HEK293T (cell line): ENCODE results near the gene CFAP58.
"Not testable (repeated sequence)": the region's sequence is repeated elsewhere in the genome, so short reads cannot be mapped to it uniquely, and the experiment has no call there.

Source experiments
- CTCF ChIA-PET: fragments of 350-600 bp; formaldehyde crosslinking; extraction: SDS; loops from one replicate; lab custom pipeline; 2021; ENCODE audit warnings: antibody characterized with exemption, inconsistent platforms; lab: Yijun Ruan, JAX
- POLR2A ChIA-PET: fragments of 350-600 bp; formaldehyde crosslinking; extraction: SDS; loops from one replicate; lab custom pipeline; 2020; ENCODE audit warnings: antibody characterized with exemption, inconsistent platforms; lab: Yijun Ruan, JAX
- DNase-seq: peaks from one replicate; pipeline ENCODE4 v3.0.0; 2012; ENCODE audit warnings: mixed read lengths; ENCODE audit errors: extremely low spot score
- ARNT ChIP-seq: fragments of 450-650 bp; IDR thresholded peaks from 2 replicates; pipeline ENCODE4 v1.6.1; 2017; ENCODE audit warnings: mild to moderate bottlenecking
- BHLHE40 ChIP-seq: fragments of 450-650 bp; IDR thresholded peaks from 2 replicates; pipeline ENCODE4 v1.6.1; 2016; ENCODE audit warnings: mild to moderate bottlenecking, moderate library complexity, borderline replicate concordance
- CTBP1 ChIP-seq: fragments of 450-650 bp; IDR thresholded peaks from 2 replicates; pipeline ENCODE4 v1.6.1; 2016; ENCODE audit warnings: borderline replicate concordance
- ELF4 ChIP-seq: fragments of 450-650 bp; IDR thresholded peaks from 2 replicates; pipeline ENCODE4 v1.6.1; 2017; ENCODE audit warnings: antibody characterized with exemption
- FOXA1 ChIP-seq: fragments of 450-650 bp; IDR thresholded peaks from 2 replicates; pipeline ENCODE4 v1.6.1; 2016; ENCODE audit warnings: mild to moderate bottlenecking
- FOXK2 ChIP-seq: fragments of 450-650 bp; IDR thresholded peaks from 2 replicates; pipeline ENCODE4 v1.6.1; 2016; ENCODE audit warnings: mild to moderate bottlenecking
- FOXM1 ChIP-seq: fragments of 450-650 bp; IDR thresholded peaks from 2 replicates; pipeline ENCODE4 v1.6.1; 2017; ENCODE audit warnings: mild to moderate bottlenecking, borderline replicate concordance
- HDGF ChIP-seq: fragments of 450-650 bp; IDR thresholded peaks from 2 replicates; pipeline ENCODE4 v1.6.1; 2017; ENCODE audit warnings: antibody characterized with exemption, borderline replicate concordance
- L3MBTL2 ChIP-seq: fragments of 450-650 bp; conservative IDR thresholded peaks from 2 replicates; pipeline ENCODE4 v1.6.1; 2016; ENCODE audit warnings: mild to moderate bottlenecking
- LEF1 ChIP-seq: fragments of 450-650 bp; IDR thresholded peaks from 2 replicates; pipeline ENCODE4 v1.6.1; 2017; ENCODE audit warnings: mild to moderate bottlenecking, borderline replicate concordance
- NFRKB ChIP-seq: fragments of 450-650 bp; IDR thresholded peaks from 2 replicates; pipeline ENCODE4 v1.6.1; 2016; ENCODE audit warnings: mild to moderate bottlenecking, moderate library complexity
- PKNOX1 ChIP-seq: fragments of 450-650 bp; IDR thresholded peaks from 2 replicates; pipeline ENCODE4 v1.6.1; 2016
- SP1 ChIP-seq: fragments of 450-650 bp; IDR thresholded peaks from 2 replicates; pipeline ENCODE4 v1.6.1; 2017
- SUZ12 ChIP-seq: fragments of 450-650 bp; IDR thresholded peaks from 2 replicates; pipeline ENCODE4 v1.6.1; 2016; ENCODE audit warnings: mild to moderate bottlenecking
- TARDBP ChIP-seq: fragments of 450-650 bp; IDR thresholded peaks from 2 replicates; pipeline ENCODE4 v1.6.1; 2016
- ZNF384 ChIP-seq: fragments of 450-650 bp; IDR thresholded peaks from 2 replicates; pipeline ENCODE4 v1.6.1; 2016

Gene CFAP58

DNA sequence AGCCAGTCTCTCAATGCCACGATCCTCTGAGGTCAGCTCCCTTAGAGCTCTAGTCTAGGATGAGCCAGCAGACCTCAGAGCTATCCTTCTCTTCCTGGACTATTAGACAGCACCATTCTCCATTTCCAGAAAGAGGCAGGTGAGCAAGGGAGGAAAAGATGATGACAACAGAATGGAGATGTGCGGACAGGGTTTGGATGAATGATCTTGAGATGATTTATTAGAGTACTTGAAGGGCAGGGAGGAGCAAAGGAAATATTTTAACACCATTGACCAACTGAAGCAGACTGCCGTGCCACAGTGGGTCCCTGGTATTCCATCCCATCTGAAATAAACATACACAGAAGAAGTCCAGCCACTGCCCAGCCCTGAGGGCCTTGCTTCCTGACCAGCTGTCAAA lies 94.3 kb downstream of the CFAP58 start:
- ChIA-PET CTCF (no interaction called here), POLR2A (no interaction called here)
- DNase-seq: no peak
- TF ChIP-seq CTBP1: no peak
- no peak for TF ChIP-seq SUZ12
- no peak for TF ChIP-seq FOXA1
- TF ChIP-seq FOXK2: no peak
- TF ChIP-seq ARNT: no peak
- TF ChIP-seq L3MBTL2: no peak
- no peak for TF ChIP-seq ZNF384
- no peak for TF ChIP-seq LEF1
- TF ChIP-seq TARDBP: no peak
- TF ChIP-seq BHLHE40: no peak
- TF ChIP-seq HDGF: no peak

- no peak for TF ChIP-seq CTBP1
- DNase-seq: no peak
- ChIA-PET POLR2A (no interaction called here), CTCF (interaction anchor here (0.6 kb wide), 1 partner anchor 329 kb away, joined by 3 read pairs; no protein-coding TSS in a partner anchor)
Observed at GRCh38 chr10:104449391-104449790, 95.8 kb downstream of the CFAP58 start.

- POLR2A ChIA-PET: no interaction called here
- CTCF ChIA-PET: no interaction called here
- DNase-seq: no peak
- TF ChIP-seq FOXM1 (no peak), TARDBP (no peak), FOXK2 (no peak), ZNF384 (no peak), SP1 (no peak), NFRKB (no peak), L3MBTL2 (no peak), CTBP1 (no peak)
Observed at GRCh38 chr10:104450490-104450889, 96.9 kb downstream of the CFAP58 start.

DNA sequence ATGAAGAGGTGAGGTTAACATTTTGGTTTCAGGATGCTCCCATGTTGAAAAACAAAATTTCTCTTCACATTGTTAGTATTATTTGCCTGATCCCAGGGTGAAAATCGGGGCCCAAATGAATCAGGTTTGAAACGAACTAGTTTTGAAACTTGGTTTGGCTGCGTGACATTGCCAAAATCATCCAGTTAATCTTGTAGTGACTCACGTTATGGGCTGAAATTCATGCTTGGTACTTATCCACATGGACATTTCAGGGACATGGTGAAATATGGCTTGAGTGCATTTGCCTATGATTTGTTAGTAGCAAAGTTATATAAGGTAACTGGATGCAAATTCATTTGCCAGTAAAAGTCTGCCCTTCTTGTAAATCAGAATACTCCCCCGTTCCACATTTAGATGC lies 97.3 kb downstream of the CFAP58 start:
- DNase-seq: no peak
- CTCF ChIA-PET: no interaction called here
- no peak for TF ChIP-seq CTBP1
- TF ChIP-seq ELF4: no peak
- no peak for TF ChIP-seq BHLHE40
- no peak for TF ChIP-seq PKNOX1
- no peak for TF ChIP-seq ZNF384
- TF ChIP-seq FOXM1: no peak
- no peak for TF ChIP-seq SP1
- no peak for TF ChIP-seq FOXA1
- no peak for TF ChIP-seq HDGF
- POLR2A ChIA-PET: no interaction called here

- CTCF ChIA-PET: no interaction called here
- POLR2A ChIA-PET: no interaction called here
- no peak for TF ChIP-seq TARDBP
- no peak for TF ChIP-seq NFRKB
Observed at GRCh38 chr10:104452977-104453376, 99.3 kb downstream of the CFAP58 start.

DNA sequence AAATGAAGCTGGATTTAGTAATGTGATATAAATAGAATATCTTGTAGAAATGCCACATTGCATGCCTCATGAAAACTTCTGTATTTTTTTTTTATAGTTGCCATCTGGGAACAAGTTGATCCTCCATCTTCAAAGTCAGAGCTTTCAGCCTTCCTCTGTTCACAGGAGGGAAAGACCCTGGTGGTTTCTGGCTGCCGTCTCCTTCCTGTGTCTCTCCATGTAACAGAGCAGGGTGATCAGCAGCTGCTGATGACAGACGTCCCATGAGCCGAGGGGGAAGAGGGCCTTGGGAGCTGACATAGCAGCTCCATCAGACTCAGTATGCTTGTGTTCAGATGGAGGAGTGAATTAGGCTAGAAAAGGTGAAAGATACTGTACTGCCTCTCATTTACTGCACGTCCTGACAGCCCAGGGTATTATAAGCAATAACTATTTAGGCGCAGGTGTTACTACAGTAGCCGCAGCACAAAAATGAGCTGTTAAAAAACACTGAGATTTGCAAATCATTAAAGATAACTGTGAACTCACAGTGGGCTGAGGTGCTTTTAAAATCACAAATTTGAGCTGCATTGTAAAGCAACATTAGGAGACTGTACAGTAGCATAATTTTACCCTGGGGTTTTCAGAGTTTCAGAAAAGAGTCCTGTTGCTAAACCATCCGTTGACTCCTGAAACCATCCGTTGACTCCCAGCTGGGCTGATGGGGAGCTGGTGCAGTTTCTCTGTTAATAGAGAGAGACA lies 103.3 kb downstream of the CFAP58 start:
- no peak for DNase-seq
- CTCF ChIA-PET: interaction anchor here (0.5 kb wide), 1 partner anchor 164 kb away, joined by 3 read pairs; no protein-coding TSS in a partner anchor
- POLR2A ChIA-PET: interaction anchor here (0.7 kb wide), 1 partner anchor 104 kb away, joined by 3 read pairs; no protein-coding TSS in a partner anchor
- no peak for TF ChIP-seq FOXM1
- no peak for TF ChIP-seq SUZ12
- TF ChIP-seq TARDBP: no peak
- no peak for TF ChIP-seq NFRKB
- no peak for TF ChIP-seq FOXK2
- no peak for TF ChIP-seq HDGF
- no peak for TF ChIP-seq PKNOX1
- no peak for TF ChIP-seq FOXA1
- TF ChIP-seq ELF4: no peak
- TF ChIP-seq BHLHE40: no peak
- no peak for TF ChIP-seq ARNT
- no peak for TF ChIP-seq CTBP1
- TF ChIP-seq ZNF384: no peak
- TF ChIP-seq SP1: no peak
- no peak for TF ChIP-seq L3MBTL2
- TF ChIP-seq LEF1: no peak

More at GRCh38 chr10:104452977-104453376, 99.3 kb downstream of the CFAP58 start:
- no peak for DNase-seq

- ChIA-PET CTCF (interaction anchor here (0.5 kb wide), 1 partner anchor 165 kb away, joined by 3 read pairs; no protein-coding TSS in a partner anchor), POLR2A (no interaction called here)
- no peak for TF ChIP-seq ARNT
- TF ChIP-seq L3MBTL2: no peak
- TF ChIP-seq NFRKB: no peak
- no peak for TF ChIP-seq LEF1
- TF ChIP-seq CTBP1: no peak
- TF ChIP-seq FOXK2: no peak
- TF ChIP-seq TARDBP: no peak
- TF ChIP-seq HDGF: no peak
- no peak for TF ChIP-seq BHLHE40
- TF ChIP-seq SP1: no peak
- no peak for TF ChIP-seq PKNOX1
- no peak for TF ChIP-seq ZNF384
- no peak for TF ChIP-seq SUZ12
- TF ChIP-seq FOXM1: no peak
- no peak for TF ChIP-seq FOXA1
- TF ChIP-seq ELF4: no peak
- no peak for DNase-seq
Observed at GRCh38 chr10:104457543-104457828, 103.9 kb downstream of the CFAP58 start.

DNA sequence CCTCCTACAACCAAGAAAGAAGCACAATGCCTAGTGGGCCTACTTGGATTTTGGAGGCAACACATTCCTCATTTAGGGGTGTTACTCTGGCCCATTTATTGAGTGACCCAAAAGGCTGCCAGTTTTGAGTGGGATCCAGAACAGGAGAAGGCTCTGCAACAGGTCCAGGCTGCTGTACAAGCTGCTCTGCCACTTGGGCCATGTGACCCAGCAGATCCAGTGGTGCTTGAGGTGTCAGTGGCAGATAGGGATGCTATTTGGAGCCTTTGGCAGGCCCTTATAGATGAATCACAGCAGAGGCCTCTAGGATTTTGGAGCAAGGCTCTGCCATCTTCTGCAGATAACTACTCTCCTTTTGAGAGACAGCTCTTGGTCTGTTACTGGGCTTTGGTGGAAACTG lies 111.9 kb downstream of the CFAP58 start:
- POLR2A ChIA-PET, CTCF ChIA-PET, DNase-seq: not testable (repeated sequence)

- POLR2A ChIA-PET, CTCF ChIA-PET, DNase-seq: not testable (repeated sequence)
Observed at GRCh38 chr10:104468818-104469217, 115.2 kb downstream of the CFAP58 start.
